PC-9 (cell line): ENCODE results near the gene AP2M1.

Source experiments
- CTCF ChIP-seq: fragments of 200-600 bp; sonication (generic); conservative IDR thresholded peaks from 2 replicates; pipeline ENCODE4 v1.6.1; 2017; ENCODE audit warnings: mixed run types, antibody characterized with exemption, mild to moderate bottlenecking, moderate library complexity
- EZH2 ChIP-seq: fragments of 200-600 bp; sonication (generic); IDR thresholded peaks from 2 replicates; pipeline ENCODE4 v1.8.0; 2017; ENCODE audit warnings: antibody characterized with exemption, low read depth

GRCh38 chr3:184173374-184173722 lies 1.3 kb upstream of the AP2M1 start:
- TF ChIP-seq EZH2, result no peak
- no peak for TF ChIP-seq CTCF
